ENCODE results near the gene USP36.
"Not testable (repeated sequence)": the region's sequence is repeated elsewhere in the genome, so short reads cannot be mapped to it uniquely, and the experiment has no call there.

Gene USP36

GRCh38 chr17:78751447-78752161 is 89.0 kb downstream of the USP36 start:
- no peaks in the 10 kb centered on the region for H3K36me3 ChIP-seq (replicated peaks; ENCODE audit: insufficient read depth, low read length)
- H3K4me1 ChIP-seq (ENCODE audit: low read length), result peaks cover 45% of the 10 kb centered on the region
- H3F3A ChIP-seq (ENCODE audit: insufficient read depth, low read length), result peaks cover 41% of the 10 kb centered on the region
- H3K9me2 ChIP-seq (replicated peaks; ENCODE audit: insufficient read depth, low read length), result no peaks in the 10 kb centered on the region
- DNase-seq, result peak; percentile 8
- no peak for TF ChIP-seq EZH2 (optimal IDR thresholded peaks at IDR 0.05; ENCODE audit: low read depth, low read length)
- TF ChIP-seq EZH2phosphoT487 (IDR thresholded peaks at IDR 0.05; ENCODE audit: low read length), result no peak
- no peak for TF ChIP-seq CTCF (IDR thresholded peaks at IDR 0.05; ENCODE audit: low read length)
- H3K27me3 ChIP-seq (replicated peaks; ENCODE audit: insufficient read depth, low read length), result no peaks in the 10 kb centered on the region
- H3K4me3 ChIP-seq (ENCODE audit: low read length), result no peak overlapping the region
- no peak overlapping the region for H3K4me2 ChIP-seq (ENCODE audit: low read depth, low read length)
- H3K9ac ChIP-seq (ENCODE audit: low read length), result no peak overlapping the region
- peaks cover 87% of the 10 kb centered on the region for H3K79me2 ChIP-seq (ENCODE audit: low read length)
- peak overlapping the region; percentile 98; the same call in 1 of the 2 replicates for H3K27ac ChIP-seq (ENCODE audit: low read length)
- no peaks in the 10 kb centered on the region for H3K9me3 ChIP-seq (replicated peaks; ENCODE audit: insufficient read depth, low read length)
- no peak overlapping the region for H2AFZ ChIP-seq (ENCODE audit: low read length)
- no peaks in the 10 kb centered on the region for H4K20me1 ChIP-seq (ENCODE audit: insufficient read depth, low read length)

GRCh38 chr17:78751000-78751399 is 89.6 kb downstream of the USP36 start:
- peaks cover 51% of the 10 kb centered on the region for H3K4me1 ChIP-seq (ENCODE audit: low read length)
- not testable (repeated sequence) for H3K9me3 ChIP-seq (replicated peaks; ENCODE audit: insufficient read depth, low read length); H3K9ac ChIP-seq (ENCODE audit: low read length); H2AFZ ChIP-seq (ENCODE audit: low read length); H3K4me2 ChIP-seq (ENCODE audit: low read depth, low read length); H3K27me3 ChIP-seq (replicated peaks; ENCODE audit: insufficient read depth, low read length); H3K9me2 ChIP-seq (replicated peaks; ENCODE audit: insufficient read depth, low read length); H3K4me3 ChIP-seq (ENCODE audit: low read length); H4K20me1 ChIP-seq (ENCODE audit: insufficient read depth, low read length); H3K36me3 ChIP-seq (replicated peaks; ENCODE audit: insufficient read depth, low read length)
- peaks cover 87% of the 10 kb centered on the region for H3K79me2 ChIP-seq (ENCODE audit: low read length)
- peaks cover 41% of the 10 kb centered on the region for H3F3A ChIP-seq (ENCODE audit: insufficient read depth, low read length)
- H3K27ac ChIP-seq (ENCODE audit: low read length), result peak overlapping the region; percentile 98; the same call in 1 of the 2 replicates
- peak; percentile 5 for DNase-seq

GRCh38 chr17:78748730-78749317 is 91.8 kb downstream of the USP36 start:
- DNase-seq, result peak; percentile 88

More at GRCh38 chr17:78748730-78749317, 91.8 kb downstream of the USP36 start:
- no peaks in the 10 kb centered on the region for H3K27me3 ChIP-seq (replicated peaks; ENCODE audit: insufficient read depth, low read length)
- H2AFZ ChIP-seq (ENCODE audit: low read length), result no peak overlapping the region
- peak overlapping the region; percentile 81 for H3K4me2 ChIP-seq (ENCODE audit: low read depth, low read length)
- H4K20me1 ChIP-seq (ENCODE audit: insufficient read depth, low read length), result no peaks in the 10 kb centered on the region
- peak overlapping the region; percentile 82 for H3K9ac ChIP-seq (ENCODE audit: low read length)
- H3K9me2 ChIP-seq (replicated peaks; ENCODE audit: insufficient read depth, low read length), result no peaks in the 10 kb centered on the region
- TF ChIP-seq CTCF (IDR thresholded peaks at IDR 0.05; ENCODE audit: low read length), result no peak
- TF ChIP-seq EZH2phosphoT487 (IDR thresholded peaks at IDR 0.05; ENCODE audit: low read length), result no peak
- no peak for TF ChIP-seq EZH2 (optimal IDR thresholded peaks at IDR 0.05; ENCODE audit: low read depth, low read length)
- H3K4me1 ChIP-seq (ENCODE audit: low read length), result peaks cover 72% of the 10 kb centered on the region
- H3K36me3 ChIP-seq (replicated peaks; ENCODE audit: insufficient read depth, low read length), result no peaks in the 10 kb centered on the region
- peaks cover 41% of the 10 kb centered on the region for H3F3A ChIP-seq (ENCODE audit: insufficient read depth, low read length)
- H3K79me2 ChIP-seq (ENCODE audit: low read length), result peaks cover 88% of the 10 kb centered on the region
- peak overlapping the region; percentile 98 for H3K27ac ChIP-seq (ENCODE audit: low read length)
- no peaks in the 10 kb centered on the region for H3K9me3 ChIP-seq (replicated peaks; ENCODE audit: insufficient read depth, low read length)
- peak overlapping the region; percentile 43 for H3K4me3 ChIP-seq (ENCODE audit: low read length)
